GM19438 (cell line): ENCODE measurements around the gene THBS2.
"Not testable (repeated sequence)": the region's sequence is repeated elsewhere in the genome, so short reads cannot be mapped to it uniquely, and the experiment has no call there.

Experiments used
- ATAC-seq: cut with Tn5 transposase; IDR thresholded peaks from one replicate; pipeline ENCODE4 v1.9.1; 2021; ENCODE audit warnings: low read depth; ENCODE audit not compliant: unreplicated experiment

The THBS2 gene

DNA sequence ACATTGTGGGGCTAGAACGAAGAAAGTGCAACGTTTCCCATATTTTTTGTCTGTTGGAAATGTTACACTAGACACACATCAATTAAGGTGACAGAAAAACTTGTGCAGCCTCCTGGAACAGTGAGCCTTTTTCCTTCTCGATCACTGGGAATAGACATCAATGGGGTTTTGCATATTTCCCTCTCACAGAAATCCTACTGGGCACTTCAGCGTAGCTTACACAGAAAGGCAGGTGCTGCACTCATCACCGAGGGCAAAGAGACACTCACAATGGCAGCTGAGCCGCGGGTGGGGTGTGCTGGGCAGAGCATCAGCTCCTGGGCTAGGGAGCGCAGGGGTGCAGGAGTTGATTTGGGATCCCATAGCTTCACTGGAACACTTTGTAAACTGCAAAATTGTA lies 64.5 kb downstream of the THBS2 start:
- ATAC-seq, result no peak

DNA sequence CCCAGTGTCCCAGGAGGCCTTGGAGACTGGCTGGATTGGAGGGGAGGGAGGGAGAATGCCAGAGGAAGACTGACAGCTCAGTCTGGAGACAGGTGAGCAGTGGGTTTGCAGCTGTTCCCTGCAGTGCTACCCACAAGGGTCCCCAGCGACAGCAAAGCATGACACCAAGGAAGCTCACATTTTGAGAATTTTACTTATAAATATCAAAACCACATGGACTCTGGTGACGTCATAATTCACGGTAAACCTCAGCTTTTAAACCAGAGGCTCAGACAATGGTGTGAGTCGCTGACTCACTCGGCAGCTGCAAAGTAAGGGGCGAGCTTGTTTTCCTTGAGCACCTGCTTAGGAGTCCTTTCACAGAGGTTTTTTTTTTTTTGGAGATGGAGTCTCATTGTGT lies 65.2 kb downstream of the THBS2 start:
- no peak for ATAC-seq

DNA sequence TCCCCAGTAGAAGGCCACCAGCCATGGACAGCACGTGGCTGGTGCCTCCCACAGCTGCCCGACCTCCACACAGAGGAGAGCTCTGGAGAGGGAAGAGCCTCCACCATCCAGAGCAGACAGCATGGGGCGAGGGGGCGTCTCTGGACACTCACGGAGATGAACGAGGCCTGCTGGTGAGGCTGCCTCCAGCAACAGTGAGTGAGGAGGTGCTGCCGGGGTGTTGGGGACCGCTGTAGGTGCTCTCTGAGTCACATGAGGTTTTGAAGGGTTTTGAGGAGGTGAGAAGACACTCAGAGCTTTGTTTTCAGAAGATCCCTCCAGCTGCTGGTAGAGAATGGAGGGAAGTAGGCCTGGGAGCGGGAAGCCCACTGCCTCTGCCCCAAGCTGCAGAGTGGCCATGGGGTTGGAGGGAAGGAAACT lies 65.6 kb downstream of the THBS2 start:
- ATAC-seq, result no peak

DNA sequence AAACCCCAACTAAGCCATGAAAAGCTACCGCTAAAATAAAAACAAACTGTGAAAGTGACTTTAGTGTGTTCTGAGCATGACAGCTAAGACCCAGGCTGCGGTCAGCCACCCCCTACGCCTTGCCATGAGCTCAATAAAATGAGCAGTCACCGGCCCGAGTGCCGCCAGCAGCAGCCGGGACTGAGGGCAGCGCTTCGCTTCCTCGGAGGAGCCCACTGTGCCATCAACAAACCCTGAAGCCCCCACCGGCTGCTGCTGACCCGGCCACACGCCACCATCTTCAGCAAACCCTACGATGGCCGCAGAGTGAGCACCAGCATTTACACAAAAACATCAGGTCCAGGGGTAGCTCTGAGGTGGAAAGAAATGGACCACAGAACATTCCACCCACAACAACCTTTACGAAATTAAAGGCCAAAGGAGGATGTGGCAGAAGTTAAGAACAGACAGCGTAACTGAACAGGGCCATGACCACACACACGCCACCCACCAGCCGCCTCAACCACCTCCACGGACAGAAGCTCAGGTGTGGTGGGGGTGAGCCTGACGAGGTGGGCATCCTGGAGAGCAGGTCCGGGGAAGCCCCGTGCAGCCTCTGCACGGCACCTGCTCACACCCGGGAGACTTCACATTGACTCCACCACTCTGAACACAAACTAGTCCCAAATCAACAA lies 67.0 kb downstream of the THBS2 start:
- no peak for ATAC-seq

DNA sequence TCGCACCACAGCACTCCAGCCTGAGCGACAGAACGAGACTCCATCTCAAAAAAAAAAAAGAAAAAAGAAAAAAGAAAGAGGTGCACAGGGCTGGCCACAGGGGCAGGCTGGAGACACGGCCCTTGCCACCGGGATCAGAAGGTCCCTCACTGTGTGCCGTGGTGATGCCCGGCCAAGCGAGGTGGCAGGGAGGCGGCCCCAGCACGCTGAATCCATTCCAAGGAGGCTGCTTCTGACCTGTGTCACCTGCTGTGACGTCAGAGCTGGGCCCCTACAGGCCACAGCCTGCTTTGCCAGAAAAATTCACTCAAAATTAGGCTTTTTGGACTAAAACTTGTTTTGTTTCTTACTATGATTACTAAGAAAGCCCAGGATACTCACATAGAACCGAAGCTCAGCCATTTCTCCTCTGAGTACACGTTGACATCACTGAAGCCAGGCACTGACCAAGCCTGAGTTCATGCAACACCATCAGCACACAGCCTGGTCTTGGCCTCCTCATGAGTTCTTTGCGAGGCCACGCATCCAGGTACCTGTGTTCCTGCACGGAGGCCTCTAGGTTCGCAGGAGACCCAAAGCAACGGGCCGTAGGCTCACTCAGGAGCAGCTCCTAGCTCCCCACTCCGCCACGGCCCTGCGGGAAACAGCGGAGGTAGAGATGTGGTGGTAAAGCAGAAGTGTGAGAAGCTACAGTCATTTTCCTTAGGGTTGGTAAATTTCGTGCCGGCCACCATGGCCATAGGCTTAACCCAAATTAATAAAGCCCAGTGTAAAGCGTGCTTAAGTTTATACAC lies 67.8 kb downstream of the THBS2 start:
- ATAC-seq, result no peak

DNA sequence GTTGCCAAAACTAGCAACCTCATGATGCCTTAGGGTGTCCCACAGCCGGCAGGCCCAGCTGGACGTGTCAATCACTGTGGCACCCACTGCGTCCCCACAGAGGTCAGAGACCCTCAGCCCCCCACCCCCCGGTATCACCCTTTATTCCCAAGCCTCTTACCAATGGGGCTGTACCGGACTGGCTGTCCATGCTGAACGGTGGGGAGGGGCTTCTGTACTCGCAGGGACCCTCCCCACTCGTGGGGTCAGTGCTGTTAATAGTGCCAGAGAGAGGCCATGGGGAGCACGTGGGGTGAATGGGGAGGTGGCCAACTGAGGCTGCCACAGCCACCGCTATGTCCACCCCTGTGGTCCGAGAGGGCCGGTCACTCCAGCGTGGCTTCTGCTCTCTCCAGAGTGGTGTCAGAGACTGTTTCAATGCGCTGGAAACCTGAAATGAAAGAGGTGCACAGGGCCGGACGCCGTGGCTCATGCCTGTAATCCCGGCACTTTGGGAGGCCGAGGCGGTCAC lies 68.6 kb downstream of the THBS2 start:
- ATAC-seq, result no peak

DNA sequence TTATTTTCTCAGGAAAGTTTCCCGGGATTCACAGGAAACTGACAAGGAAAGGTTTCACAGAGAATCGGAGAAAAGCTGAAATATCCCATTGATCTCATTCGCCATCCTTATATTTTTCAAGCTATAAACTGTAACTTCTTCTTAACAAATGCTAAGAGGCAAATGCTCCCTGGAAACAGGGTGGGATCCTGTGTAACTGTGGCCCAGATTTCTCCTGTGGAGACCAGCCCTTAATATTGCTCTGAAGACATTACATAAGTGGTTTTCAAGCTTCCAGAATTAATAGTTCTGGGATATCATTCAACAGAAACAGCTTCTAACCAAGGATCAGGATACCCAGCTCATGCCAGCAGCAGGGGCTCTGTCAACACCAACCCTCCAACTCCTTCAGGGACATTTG lies 69.2 kb downstream of the THBS2 start:
- no peak for ATAC-seq

DNA sequence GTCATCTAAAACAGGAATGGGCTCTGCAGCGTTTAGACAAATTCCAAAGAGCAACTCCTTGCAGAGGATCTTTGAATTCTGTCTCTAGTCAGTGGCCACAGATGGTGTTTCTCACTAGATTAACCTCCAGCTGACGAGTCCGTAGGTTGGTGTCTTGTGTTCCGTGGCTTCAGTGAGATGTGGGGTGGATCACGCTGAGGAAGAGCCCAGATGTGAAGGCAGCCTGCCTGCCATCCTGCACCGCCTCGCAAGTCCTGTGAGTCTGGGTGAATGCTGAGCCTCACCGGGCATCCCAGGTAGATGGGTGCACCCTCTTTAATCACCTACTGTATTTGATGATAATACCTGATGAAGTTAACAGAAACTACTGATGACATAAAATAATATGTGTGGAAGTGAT lies 70.4 kb downstream of the THBS2 start:
- ATAC-seq, result no peak

DNA sequence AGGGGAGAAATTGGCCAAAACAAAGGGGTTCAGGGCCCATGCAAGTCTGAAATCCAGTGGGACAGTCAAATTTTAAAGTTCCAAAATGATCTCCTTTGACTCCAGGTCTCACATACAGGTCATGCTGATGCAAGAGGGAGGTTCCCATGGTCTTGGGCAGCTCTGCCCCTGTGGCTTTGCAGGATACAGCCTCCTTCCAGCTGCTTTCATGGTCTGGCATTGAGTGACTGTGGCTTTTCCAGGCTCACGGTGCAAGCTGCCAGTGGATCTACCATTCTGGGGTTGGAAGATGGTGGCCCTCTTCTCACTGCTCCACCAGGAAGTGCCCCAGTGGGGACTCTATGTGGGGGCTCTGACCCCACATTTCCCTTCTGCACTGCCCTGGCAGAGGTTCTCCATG lies 73.8 kb downstream of the THBS2 start:
- ATAC-seq, result not testable (repeated sequence)

DNA sequence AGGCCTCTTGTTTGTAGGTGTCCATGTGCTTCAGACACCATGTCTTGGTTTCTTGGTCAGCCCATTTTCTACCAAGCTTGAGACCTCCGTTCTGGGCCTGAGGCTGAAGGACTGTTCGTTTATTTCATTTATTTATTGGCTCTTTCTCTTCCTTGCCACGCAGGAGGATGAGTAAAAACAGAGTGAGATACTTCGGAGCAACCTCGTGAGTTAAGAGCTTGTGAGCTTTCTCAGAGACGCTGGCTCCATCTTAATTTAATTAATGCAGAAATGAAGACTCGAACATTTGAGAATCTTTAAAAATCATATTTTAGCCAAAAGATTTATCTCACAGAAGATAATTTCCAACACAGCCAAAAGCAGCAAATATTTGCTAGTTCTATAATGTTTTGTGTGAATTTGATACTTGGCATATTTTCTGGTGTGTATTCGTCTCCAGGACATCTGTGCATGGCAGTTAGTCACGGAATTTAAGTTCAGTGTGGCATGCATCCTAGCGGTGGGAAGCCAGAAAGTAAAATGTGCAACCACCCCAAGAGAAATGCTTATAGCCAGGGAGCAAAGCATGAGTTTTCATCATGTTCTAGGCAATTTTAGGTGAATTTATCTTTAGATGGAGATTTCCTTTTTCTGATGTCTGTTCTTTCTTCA lies 76.0 kb downstream of the THBS2 start:
- no peak for ATAC-seq

DNA sequence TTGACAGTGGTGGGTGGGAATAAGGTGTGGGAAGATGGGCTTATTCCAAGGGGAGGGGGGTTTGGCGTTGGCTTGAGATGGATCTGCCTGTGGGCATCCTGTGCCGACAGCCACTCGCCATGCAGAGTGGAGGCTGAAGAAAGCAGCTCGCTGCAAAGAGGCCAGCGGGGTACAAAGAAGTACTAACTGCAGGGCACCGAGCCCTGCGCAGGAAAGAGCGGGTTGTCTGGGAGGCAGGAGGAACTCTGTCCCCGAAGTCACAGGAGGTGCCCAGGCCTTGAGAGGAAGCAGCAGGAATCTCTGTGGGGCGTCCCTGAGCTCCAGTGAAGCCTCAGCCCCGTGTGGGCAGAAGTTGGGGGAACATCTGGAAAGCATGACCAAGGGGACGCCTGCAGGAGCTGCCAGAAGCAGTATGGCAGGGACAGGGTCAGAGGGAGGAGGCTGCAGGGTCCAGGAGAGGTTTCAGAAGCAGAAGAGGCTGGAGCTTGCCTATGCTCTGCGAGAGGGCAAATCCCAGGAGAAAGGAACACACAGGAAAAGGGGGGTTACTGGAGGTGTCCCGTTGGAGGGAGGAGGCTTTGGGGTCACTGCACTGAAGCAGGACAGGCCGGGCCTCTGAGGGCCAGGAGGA lies 77.2 kb downstream of the THBS2 start:
- ATAC-seq, result no peak

DNA sequence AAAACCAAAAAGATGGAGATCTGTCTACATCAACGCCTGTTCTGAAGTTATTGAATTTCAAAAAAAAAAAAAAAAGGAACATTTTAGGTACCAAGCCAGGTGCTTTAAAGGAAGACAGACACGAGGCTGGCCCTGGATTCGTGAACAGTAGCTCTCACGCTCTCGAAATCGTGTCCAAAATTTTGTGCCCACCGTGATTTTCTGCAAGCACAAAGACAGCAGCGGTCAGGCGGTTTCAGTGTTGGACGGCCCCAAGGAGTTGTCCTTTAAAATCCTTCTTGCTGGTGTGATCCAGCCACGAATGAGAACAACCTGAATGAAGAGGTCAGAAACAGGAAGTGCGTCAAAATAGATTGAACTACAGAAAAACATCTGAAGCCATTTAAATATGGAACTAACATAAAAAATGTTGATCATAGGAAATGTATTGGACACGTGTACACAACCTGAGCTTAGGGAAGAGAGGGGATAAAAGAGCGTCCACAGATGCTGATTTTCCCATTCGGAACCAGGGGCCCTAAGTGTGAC lies 78.2 kb downstream of the THBS2 start:
- no peak for ATAC-seq

DNA sequence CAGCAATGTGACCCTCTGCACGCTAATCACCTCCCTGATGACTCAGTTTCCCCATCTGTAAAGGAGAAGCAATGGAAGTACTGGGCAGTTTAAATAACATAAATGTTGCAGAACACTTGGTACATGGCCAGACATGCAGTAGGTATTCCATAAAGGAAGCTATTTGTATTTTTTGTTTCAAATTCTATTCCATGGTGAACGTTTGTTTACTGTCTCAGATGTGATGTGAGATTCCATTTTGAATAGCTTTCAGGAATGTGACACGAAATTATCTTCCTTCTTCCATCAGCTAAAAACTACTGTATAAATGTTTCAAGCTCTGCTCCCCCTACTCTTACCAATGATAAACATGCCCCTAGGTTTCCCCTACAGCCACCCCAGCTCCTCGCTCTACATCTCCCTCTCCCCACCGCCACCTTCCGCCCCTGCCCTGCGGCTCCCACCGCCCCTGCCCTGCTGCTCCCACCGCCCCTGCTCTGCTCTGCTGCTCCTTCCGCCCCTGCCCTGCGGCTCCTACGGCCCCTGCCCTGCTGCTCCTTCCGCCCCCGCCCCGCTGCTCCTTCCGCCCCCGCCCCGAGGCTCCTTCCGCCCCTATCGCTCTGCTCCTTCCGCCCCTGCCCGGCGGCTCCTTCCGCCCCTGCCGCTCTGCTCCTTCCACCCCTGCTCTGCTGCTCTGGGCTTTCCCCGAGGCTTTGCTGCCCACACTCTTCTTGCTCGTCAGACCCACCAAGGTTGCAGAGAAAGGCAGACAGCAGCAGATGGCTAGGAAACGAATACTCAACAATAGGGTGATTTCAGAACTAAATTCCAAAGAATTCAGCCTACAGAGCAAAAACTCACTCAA lies 78.9 kb downstream of the THBS2 start:
- ATAC-seq, result no peak

DNA sequence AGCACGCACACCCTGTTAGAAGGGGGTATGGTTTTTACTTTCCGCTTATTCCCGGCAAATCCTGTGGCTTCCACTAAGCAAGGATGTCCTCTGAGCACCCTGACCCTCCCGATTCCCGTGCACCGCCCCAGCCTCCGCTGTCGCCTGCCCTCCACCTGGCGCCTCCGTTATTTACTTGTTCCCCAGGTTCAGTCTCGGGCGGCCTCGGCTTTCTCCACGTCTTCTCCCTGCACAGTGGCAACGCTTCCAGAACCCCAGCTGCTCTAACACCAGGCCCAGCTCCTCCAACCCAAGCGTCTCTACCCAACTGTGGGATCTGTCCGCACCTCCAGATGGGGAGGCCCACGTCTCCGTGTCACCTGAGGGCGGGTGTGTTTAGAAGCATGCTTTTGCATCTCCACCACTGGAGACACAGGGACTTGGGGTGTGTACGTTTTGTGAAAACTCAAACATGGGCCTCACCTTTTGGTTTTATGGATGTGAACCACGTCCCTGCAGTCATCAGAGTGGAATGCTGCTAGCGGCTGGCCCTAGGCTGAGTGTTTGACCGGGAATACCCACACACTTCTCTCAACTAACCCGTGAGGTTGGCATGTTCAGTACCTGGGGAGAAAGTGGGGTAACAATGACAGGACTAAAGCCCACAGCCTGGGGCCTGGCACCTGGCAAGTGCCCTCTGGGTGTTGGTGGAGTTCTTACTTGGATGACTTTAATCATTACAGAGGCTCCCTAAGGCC lies 79.9 kb downstream of the THBS2 start:
- no peak for ATAC-seq

DNA sequence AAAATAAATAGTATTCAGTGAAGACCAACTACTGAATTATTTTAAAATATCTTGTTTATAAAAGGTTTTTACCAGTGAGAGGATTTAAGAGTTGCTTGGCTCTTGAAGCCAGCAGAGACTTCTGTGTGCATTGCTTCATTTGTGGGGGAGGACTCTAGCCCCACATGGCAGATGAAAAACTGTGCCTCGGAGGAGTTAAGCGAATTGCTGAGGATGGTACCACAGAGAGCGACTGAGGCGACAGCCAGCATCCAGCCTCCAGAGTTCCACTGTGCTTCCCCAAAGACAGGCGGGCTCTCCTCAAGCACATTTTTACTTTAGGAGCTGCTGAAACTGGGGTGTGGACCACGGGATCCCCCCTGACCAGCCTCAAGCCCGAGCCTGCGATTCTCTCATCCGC lies 80.7 kb downstream of the THBS2 start:
- ATAC-seq, result no peak

DNA sequence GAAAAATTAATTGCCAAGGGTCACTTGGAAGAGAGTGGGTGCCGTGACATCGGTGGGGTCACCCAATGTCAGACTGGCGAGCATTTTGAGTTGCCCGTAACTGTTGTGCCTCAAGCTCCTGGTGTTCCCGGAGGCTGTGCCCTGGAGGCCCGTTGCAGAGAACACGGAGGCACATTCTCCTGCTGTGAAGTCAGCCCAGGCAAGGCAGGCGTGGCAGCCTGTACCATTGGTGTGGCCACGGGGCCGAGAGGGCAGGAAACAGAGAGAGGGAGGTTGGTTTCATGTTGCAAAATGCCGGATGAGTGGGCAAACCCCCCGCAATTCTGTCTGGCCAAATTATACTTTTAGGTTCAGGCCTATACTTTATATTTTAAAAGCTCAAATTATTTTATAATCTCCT lies 81.2 kb downstream of the THBS2 start:
- ATAC-seq, result no peak

DNA sequence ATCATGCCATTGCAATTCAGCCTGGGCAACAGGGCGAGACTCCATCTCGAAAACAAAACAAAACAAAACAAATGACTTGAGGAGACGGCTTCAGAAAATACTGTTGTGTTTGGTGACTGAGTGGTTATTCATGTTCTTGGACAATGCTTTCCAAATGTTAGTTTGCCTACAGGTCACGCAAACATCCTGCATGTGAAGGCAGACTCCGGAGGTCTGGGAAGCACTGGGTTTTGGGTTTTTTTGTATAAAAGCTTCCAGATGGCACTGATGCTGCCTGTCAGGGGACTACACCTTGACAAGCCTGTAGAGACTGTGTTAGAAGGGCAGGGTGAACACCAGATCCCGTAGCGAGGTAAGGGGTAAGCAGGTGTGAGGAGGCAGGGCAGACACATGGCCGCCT lies 81.7 kb downstream of the THBS2 start:
- ATAC-seq, result no peak

DNA sequence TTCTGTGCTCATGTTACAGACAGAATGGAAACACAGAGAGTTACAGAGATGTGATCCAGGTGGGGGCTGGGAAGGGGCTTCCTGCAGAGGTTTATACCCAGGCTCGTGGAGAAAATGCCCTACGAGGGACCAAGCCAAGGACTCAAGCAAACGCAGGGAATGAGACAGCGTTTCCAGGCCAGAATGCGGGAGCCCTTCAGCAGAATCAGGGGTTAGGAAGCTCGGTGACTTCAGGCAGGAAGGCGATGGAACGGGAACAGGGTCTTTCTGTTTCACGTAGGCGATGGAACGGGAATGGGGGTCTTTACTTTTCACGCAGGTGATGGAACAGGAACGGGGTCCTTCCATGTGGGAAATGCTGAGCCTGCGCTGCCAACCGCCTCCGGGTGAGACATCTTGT lies 82.6 kb downstream of the THBS2 start:
- ATAC-seq, result no peak

DNA sequence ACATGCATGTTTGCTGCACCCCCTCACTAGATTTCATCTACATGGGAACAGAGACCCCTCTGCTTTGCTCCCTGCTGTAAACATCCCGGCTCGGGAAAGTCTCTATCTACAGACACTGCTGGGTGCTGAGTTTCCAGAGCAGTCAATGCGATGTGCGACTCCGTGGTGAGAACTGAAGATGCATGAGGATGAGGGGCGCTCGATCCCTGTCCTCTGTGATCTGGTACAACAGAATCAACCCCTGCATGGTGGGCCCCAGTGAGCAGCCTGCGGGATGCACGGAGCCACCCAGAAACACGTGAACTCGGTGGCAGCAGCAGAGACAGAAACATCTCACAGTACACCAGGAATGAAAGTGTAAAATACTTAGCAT lies 83.1 kb downstream of the THBS2 start:
- no peak for ATAC-seq
